H1 (cell line): ENCODE data around the gene NELFB. TPM values are rescaled to one million over a fixed set of nuclear protein-coding genes. Genes with fewer than 3 reads are reported as not detected.

Source experiments
- CTBP2 ChIP-seq: IDR thresholded peaks from 2 replicates; pipeline ENCODE4 v1.7.0; 2011; ENCODE audit warnings: borderline replicate concordance, mild to moderate bottlenecking, moderate library complexity, mixed read lengths, low read length; ENCODE audit not compliant: insufficient read depth, insufficient read length
- JUN ChIP-seq: IDR thresholded peaks from 2 replicates; pipeline ENCODE4 v1.6.1; 2011; ENCODE audit warnings: low read depth, mild to moderate bottlenecking, improper control_type of control experiment, low read length
- JUND ChIP-seq: IDR thresholded peaks from 2 replicates; pipeline ENCODE4 v1.6.1; 2011; ENCODE audit warnings: mild to moderate bottlenecking, improper control_type of control experiment, low read length
- PHF8 ChIP-seq: fragments of 200-600 bp; sonication (generic); conservative IDR thresholded peaks from 2 replicates; pipeline ENCODE4 v1.7.1; 2012; ENCODE audit warnings: low read depth, mild to moderate bottlenecking, inconsistent platforms, low read length, moderate library complexity
- RAD21 ChIP-seq, 2 experiments: IDR thresholded peaks in 1 of 2; conservative IDR thresholded peaks in 1 of 2; 2 replicates each; pipeline ENCODE4 v1.6.1; 2011; ENCODE audit warnings: low read depth in 2 of 2, low read length in 2 of 2, improper control_type of control experiment in 1 of 2, inconsistent platforms in 1 of 2, mild to moderate bottlenecking in 1 of 2, moderate library complexity in 1 of 2
- TAF7 ChIP-seq: optimal IDR thresholded peaks from 2 replicates; pipeline ENCODE3; 2011; ENCODE audit warnings: low read depth, mild to moderate bottlenecking, inconsistent platforms, low read length, moderate library complexity, borderline replicate concordance
- TEAD4 ChIP-seq: IDR thresholded peaks from 2 replicates; pipeline ENCODE4 v1.6.1; 2012; ENCODE audit warnings: low read depth, low read length, inconsistent platforms, mixed read lengths
- polyA plus RNA-seq, 7 experiments: library from polyadenylated mRNA; depleted of rRNA in 3 of 7; stranded (reverse) in 5 of 7; unstranded in 2 of 7; fragments of >200 nt in 5 of 7; fragments of 200-250 nt in 2 of 7; gene quantifications; 1 replicate in 5 of 7; 2 replicates in 1 of 7; 4 replicates in 1 of 7; pipeline versions ENCODE4 v1.2.1 to v1.2.3, GENCODE V29; 2011 to 2013; ENCODE audit warnings: missing spikeins in 2 of 7, mixed read lengths in 2 of 7
- total RNA-seq: library from RNA; stranded (reverse); fragmentation: NEBNext Ultra II Directional; extraction: Animal tissue kit (Norgen Biotek cat#: 25700); gene quantifications from 2 replicates; pipeline ENCODE4 v1.2.1, GENCODE V29; 2021

NELFB gene
- total and polyA plus RNA-seq, 2 of the 8 experiments (the other 6 are each of a cell fraction or from before 2014, with no cell fraction given) = 57.6 to 78.0 TPM

DNA sequence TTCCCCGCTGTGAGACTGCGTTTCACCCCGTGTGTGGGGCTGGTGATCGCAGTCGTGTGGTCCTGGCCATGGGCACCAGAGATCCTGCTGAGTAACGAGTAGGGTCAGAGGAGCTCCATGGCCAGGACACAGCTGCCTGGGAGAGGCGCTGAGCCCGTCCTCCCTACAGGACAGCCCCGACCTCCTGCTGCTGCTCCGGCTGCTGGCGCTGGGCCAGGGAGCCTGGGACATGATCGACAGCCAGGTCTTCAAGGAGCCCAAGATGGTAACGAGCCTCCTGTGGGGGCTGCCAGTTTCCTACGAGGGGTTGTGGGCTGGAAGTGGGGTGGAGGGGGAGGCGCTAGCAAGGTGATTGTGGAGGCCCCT, 11.0 kb downstream of the NELFB start (continued):
- TF ChIP-seq PHF8 (no peak), RAD21 (IDR thresholded peaks at IDR 0.05 in 1 of 2, conservative IDR thresholded peaks at IDR 0.05 in 1 of 2; ENCODE audit: low read depth in 2 of 2, low read length in 2 of 2) (no peak), JUND (no peak), TAF7 (no peak), TEAD4 (no peak), CTBP2 (no peak), JUN (no peak)
- TF ChIP-seq, all 59 proteins: peak for 0
